GM19395 (cell line): ENCODE results near the gene ACYP1.
"Not testable (repeated sequence)": the region's sequence is repeated elsewhere in the genome, so short reads cannot be mapped to it uniquely, and the experiment has no call there.

ENCODE experiments used
- ATAC-seq: cut with Tn5 transposase; IDR thresholded peaks from one replicate; pipeline ENCODE4 v1.9.1; 2021; ENCODE audit warnings: mild to moderate bottlenecking, moderate library complexity; ENCODE audit not compliant: unreplicated experiment

ACYP1 gene

GRCh38 chr14:75068294-75069120 lies 4.7 kb upstream of the ACYP1 start:
- no peak for ATAC-seq

GRCh38 chr14:75067765-75068164 lies 3.9 kb upstream of the ACYP1 start:
- not testable (repeated sequence) for ATAC-seq

- ATAC-seq, result no peak
Observed at GRCh38 chr14:75067212-75067611, 3.4 kb upstream of the ACYP1 start.

GRCh38 chr14:75066691-75067090 lies 2.9 kb upstream of the ACYP1 start:
- no peak for ATAC-seq

- peak; percentile 24 for ATAC-seq
Observed at GRCh38 chr14:75064205-75064567, 362 bp upstream of the ACYP1 start.

- no peak for ATAC-seq
Observed at GRCh38 chr14:75063013-75063412, 811 bp downstream of the ACYP1 start.

GRCh38 chr14:75060420-75060819 lies 3.4 kb downstream of the ACYP1 start:
- no peak for ATAC-seq

- no peak for ATAC-seq
Observed at GRCh38 chr14:75059642-75060041, 4.2 kb downstream of the ACYP1 start.

GRCh38 chr14:75054421-75054820 lies 9.4 kb downstream of the ACYP1 start:
- no peak for ATAC-seq

- no peak for ATAC-seq
Observed at GRCh38 chr14:75053396-75054291, 10.2 kb downstream of the ACYP1 start.

GRCh38 chr14:75051556-75051899 lies 12.3 kb downstream of the ACYP1 start:
- ATAC-seq, result no peak

GRCh38 chr14:75050852-75051555 lies 12.8 kb downstream of the ACYP1 start, which contains the start of gene MLH3:
MLH3 (minus strand) TSS chr14:75051467; CDS start chr14:75049655, 1,812 bp downstream.
- peak; percentile 73 for ATAC-seq

- no peak for ATAC-seq
Observed at GRCh38 chr14:75049731-75050201, 14.1 kb downstream of the ACYP1 start.

GRCh38 chr14:75049136-75049535 lies 14.7 kb downstream of the ACYP1 start:
- ATAC-seq, result no peak

GRCh38 chr14:75048101-75048500 lies 15.7 kb downstream of the ACYP1 start:
- no peak for ATAC-seq

GRCh38 chr14:75047506-75047905 lies 16.3 kb downstream of the ACYP1 start:
- no peak for ATAC-seq

GRCh38 chr14:75046899-75047298 lies 16.9 kb downstream of the ACYP1 start:
- no peak for ATAC-seq

GRCh38 chr14:75046275-75046674 lies 17.5 kb downstream of the ACYP1 start:
- ATAC-seq, result no peak

- no peak for ATAC-seq
Observed at GRCh38 chr14:75044752-75045151, 19.1 kb downstream of the ACYP1 start.

GRCh38 chr14:75044322-75044721 lies 19.5 kb downstream of the ACYP1 start:
- no peak for ATAC-seq

GRCh38 chr14:75042035-75042434 lies 21.8 kb downstream of the ACYP1 start:
- ATAC-seq, result no peak
